OCI-LY3 (cell line): ENCODE data around the gene EPHB2.

Source experiments
- EZH2phosphoT487 ChIP-seq: fragments of 200-600 bp; shearing (Covaris generic); IDR thresholded peaks from 2 replicates; pipeline ENCODE4 v1.6.1; 2018; ENCODE audit warnings: antibody characterized with exemption, mixed run types, low read depth
- TF ChIP-seq, protein P1 (sequence below): fragments of 200-600, 300-600 bp; sonication (generic); IDR thresholded peaks from 2 replicates; pipeline ENCODE4 v1.5.1; 2014; ENCODE audit warnings: antibody characterized with exemption, low read length, low read depth

DNA sequence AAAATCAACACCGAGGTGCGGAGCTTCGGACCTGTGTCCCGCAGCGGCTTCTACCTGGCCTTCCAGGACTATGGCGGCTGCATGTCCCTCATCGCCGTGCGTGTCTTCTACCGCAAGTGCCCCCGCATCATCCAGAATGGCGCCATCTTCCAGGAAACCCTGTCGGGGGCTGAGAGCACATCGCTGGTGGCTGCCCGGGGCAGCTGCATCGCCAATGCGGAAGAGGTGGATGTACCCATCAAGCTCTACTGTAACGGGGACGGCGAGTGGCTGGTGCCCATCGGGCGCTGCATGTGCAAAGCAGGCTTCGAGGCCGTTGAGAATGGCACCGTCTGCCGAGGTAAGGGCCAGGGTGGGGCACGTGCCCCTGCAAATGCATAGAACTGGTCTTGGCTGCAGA lies 74.1 kb downstream of the EPHB2 start:
- TF ChIP-seq, protein P1, sequence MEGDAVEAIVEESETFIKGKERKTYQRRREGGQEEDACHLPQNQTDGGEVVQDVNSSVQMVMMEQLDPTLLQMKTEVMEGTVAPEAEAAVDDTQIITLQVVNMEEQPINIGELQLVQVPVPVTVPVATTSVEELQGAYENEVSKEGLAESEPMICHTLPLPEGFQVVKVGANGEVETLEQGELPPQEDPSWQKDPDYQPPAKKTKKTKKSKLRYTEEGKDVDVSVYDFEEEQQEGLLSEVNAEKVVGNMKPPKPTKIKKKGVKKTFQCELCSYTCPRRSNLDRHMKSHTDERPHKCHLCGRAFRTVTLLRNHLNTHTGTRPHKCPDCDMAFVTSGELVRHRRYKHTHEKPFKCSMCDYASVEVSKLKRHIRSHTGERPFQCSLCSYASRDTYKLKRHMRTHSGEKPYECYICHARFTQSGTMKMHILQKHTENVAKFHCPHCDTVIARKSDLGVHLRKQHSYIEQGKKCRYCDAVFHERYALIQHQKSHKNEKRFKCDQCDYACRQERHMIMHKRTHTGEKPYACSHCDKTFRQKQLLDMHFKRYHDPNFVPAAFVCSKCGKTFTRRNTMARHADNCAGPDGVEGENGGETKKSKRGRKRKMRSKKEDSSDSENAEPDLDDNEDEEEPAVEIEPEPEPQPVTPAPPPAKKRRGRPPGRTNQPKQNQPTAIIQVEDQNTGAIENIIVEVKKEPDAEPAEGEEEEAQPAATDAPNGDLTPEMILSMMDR = no peak
- TF ChIP-seq EZH2phosphoT487 = no peak
